H1 (cell line): ENCODE data around the gene KRT72. TPM values are rescaled to one million over a fixed set of nuclear protein-coding genes. Genes with fewer than 3 reads are reported as not detected.

Experiments used
- CTCF ChIA-PET: fragments of 300-600 bp; sonication (Branson Sonifier 250); formaldehyde crosslinking; loops from one replicate; lab custom pipeline; 2021; ENCODE audit not compliant: partially characterized antibody; lab: Charles Lee
- POLR2A ChIA-PET: fragments of 300-600 bp; sonication (Branson Sonifier 250); formaldehyde crosslinking; loops from one replicate; lab custom pipeline; 2021; ENCODE audit warnings: inconsistent platforms; ENCODE audit not compliant: partially characterized antibody; lab: Charles Lee
- DNase-seq, 2 experiments: peaks; one replicate each; pipeline versions ENCODE4 v3.0.0 to v3.0.0-alpha.2; 2010 to 2022; ENCODE audit warnings: low spot score in 2 of 2, low read depth in 1 of 2, mixed read lengths in 1 of 2
- FAIRE-seq: peaks from 2 replicates; lab custom pipeline; 2011; peaks lifted over from hg19 to GRCh38; lab: Jason Lieb, UNC
- H2AFZ ChIP-seq: 2 replicates; pipeline ENCODE4 v1.8.1; 2012; ENCODE audit warnings: low read length, inconsistent platforms
- H2AK5ac ChIP-seq: 2 replicates; pipeline ENCODE4 v1.6.1; 2013; ENCODE audit warnings: low read depth, low read length
- H2BK120ac ChIP-seq: replicated peaks from 2 replicates; pipeline ENCODE3; 2013; ENCODE audit warnings: low read depth, low read length, inconsistent platforms
- H2BK12ac ChIP-seq: 2 replicates; pipeline ENCODE4 v1.6.1; 2013; ENCODE audit warnings: low read depth, low read length
- H2BK15ac ChIP-seq: 2 replicates; pipeline ENCODE4 v1.6.1; 2013; ENCODE audit warnings: low read length
- H2BK20ac ChIP-seq: 2 replicates; pipeline ENCODE4 v1.6.1; 2013; ENCODE audit warnings: low read length
- H2BK5ac ChIP-seq: 2 replicates; pipeline ENCODE4 v1.6.1; 2013; ENCODE audit warnings: low read depth, low read length
- H3K14ac ChIP-seq: 2 replicates; pipeline ENCODE4 v1.6.1; 2013; ENCODE audit warnings: inconsistent platforms; ENCODE audit not compliant: insufficient read length
- H3K18ac ChIP-seq: 2 replicates; pipeline ENCODE4 v1.6.1; 2013; ENCODE audit warnings: low read length; ENCODE audit errors: extremely low read depth
- H3K23ac ChIP-seq: 2 replicates; pipeline ENCODE4 v1.6.1; 2013; ENCODE audit warnings: inconsistent platforms; ENCODE audit not compliant: insufficient read length
- H3K23me2 ChIP-seq: 2 replicates; pipeline ENCODE4 v1.6.1; 2013; ENCODE audit warnings: low read depth, low read length
- H3K27ac ChIP-seq: 2 replicates; pipeline ENCODE4 v1.6.1; 2011; ENCODE audit warnings: low read depth, low read length, inconsistent platforms
- H3K27me3 ChIP-seq, 4 experiments: replicated peaks in 1 of 4; 1 replicate in 1 of 4; 2 replicates in 3 of 4; pipeline versions ENCODE4 v1.6.1 to v1.8.1; 2011 to 2013; ENCODE audit warnings: low read length in 3 of 4, mild to moderate bottlenecking in 3 of 4, inconsistent platforms in 2 of 4, mixed read lengths in 2 of 4, moderate library complexity in 1 of 4; ENCODE audit not compliant: control insufficient read depth in 3 of 4, insufficient read depth in 3 of 4; ENCODE audit errors: extremely low read depth in 1 of 4
- H3K36me3 ChIP-seq, 4 experiments: 2 replicates each; pipeline versions ENCODE4 v1.6.1 to v1.8.1; 2011 to 2013; ENCODE audit warnings: mild to moderate bottlenecking in 4 of 4, low read length in 3 of 4, moderate library complexity in 2 of 4, control low read depth in 1 of 4, inconsistent platforms in 1 of 4; ENCODE audit not compliant: insufficient read depth in 4 of 4, control insufficient read depth in 2 of 4
- H3K4ac ChIP-seq: replicated peaks from 2 replicates; pipeline ENCODE3; 2013; ENCODE audit warnings: low read length, low read depth, mixed read lengths, inconsistent platforms; ENCODE audit not compliant: insufficient read length
- H3K4me1 ChIP-seq, 4 experiments: replicated peaks in 1 of 4; 1 replicate in 1 of 4; 2 replicates in 3 of 4; pipeline versions ENCODE4 v1.6.1 to v1.8.1; 2011 to 2013; ENCODE audit warnings: low read length in 3 of 4, inconsistent platforms in 2 of 4, mixed read lengths in 1 of 4; ENCODE audit not compliant: insufficient read depth in 4 of 4, control insufficient read depth in 3 of 4
- H3K4me2 ChIP-seq, 2 experiments: 2 replicates each; pipeline versions ENCODE4 v1.6.1 to v1.8.1; 2011 to 2013; ENCODE audit warnings: low read depth in 2 of 2, low read length in 2 of 2, control low read depth in 1 of 2, inconsistent platforms in 1 of 2, mild to moderate bottlenecking in 1 of 2; ENCODE audit not compliant: insufficient read depth in 1 of 2
- H3K4me3 ChIP-seq, 4 experiments: fragments of 200-600, 300-600 bp in 1 of 4; sonication (generic), shearing (Covaris generic), sonication (Bioruptor Twin) in 1 of 4; 2 replicates each; pipeline versions ENCODE4 v1.5.1 to v1.8.1; 2011 to 2016; ENCODE audit warnings: low read length in 4 of 4, low read depth in 3 of 4, control low read depth in 2 of 4, inconsistent platforms in 2 of 4, mild to moderate bottlenecking in 2 of 4, mixed read lengths in 1 of 4, moderate library complexity in 1 of 4; ENCODE audit not compliant: insufficient read depth in 2 of 4; ENCODE audit errors: extremely low read depth in 1 of 4
- H3K56ac ChIP-seq: replicated peaks from 2 replicates; pipeline ENCODE3; 2013; ENCODE audit warnings: low read depth, mild to moderate bottlenecking, mixed read lengths, low read length, inconsistent platforms; ENCODE audit not compliant: insufficient read length
- H3K79me1 ChIP-seq: 2 replicates; pipeline ENCODE4 v1.6.1; 2013; ENCODE audit warnings: low read depth, low read length, control low read depth
- H3K79me2 ChIP-seq, 2 experiments: 2 replicates each; pipeline versions ENCODE4 v1.6.1 to v1.8.1; 2012 to 2013; ENCODE audit warnings: low read length in 2 of 2, mild to moderate bottlenecking in 2 of 2, inconsistent platforms in 1 of 2; ENCODE audit not compliant: insufficient read depth in 2 of 2, control insufficient read depth in 1 of 2
- H3K9ac ChIP-seq, 4 experiments: replicated peaks in 1 of 4; 1 replicate in 1 of 4; 2 replicates in 3 of 4; pipeline versions ENCODE4 v1.6.1 to v1.8.1; 2011 to 2013; ENCODE audit warnings: low read depth in 3 of 4, low read length in 3 of 4, control low read depth in 2 of 4, mild to moderate bottlenecking in 2 of 4, moderate library complexity in 2 of 4, inconsistent platforms in 1 of 4; ENCODE audit errors: extremely low read depth in 1 of 4
- H3K9me3 ChIP-seq, 2 experiments: 2 replicates each; pipeline versions ENCODE4 v1.6.1 to v1.8.1; 2012 to 2013; ENCODE audit warnings: mild to moderate bottlenecking in 2 of 2, moderate library complexity in 2 of 2, control low read depth in 1 of 2, inconsistent platforms in 1 of 2, low read depth in 1 of 2, low read length in 1 of 2, mixed read lengths in 1 of 2; ENCODE audit not compliant: insufficient read depth in 2 of 2
- H4K20me1 ChIP-seq, 2 experiments: replicated peaks in 1 of 2; 2 replicates each; pipeline versions ENCODE3 to v1.8.1; 2011 to 2013; ENCODE audit warnings: inconsistent platforms in 2 of 2, low read length in 2 of 2, mild to moderate bottlenecking in 1 of 2; ENCODE audit not compliant: insufficient read depth in 2 of 2, control insufficient read depth in 1 of 2
- H4K5ac ChIP-seq: 2 replicates; pipeline ENCODE4 v1.6.1; 2013; ENCODE audit warnings: low read length, low read depth, mixed read lengths, inconsistent platforms; ENCODE audit not compliant: insufficient read length
- H4K8ac ChIP-seq: 2 replicates; pipeline ENCODE4 v1.8.0; 2013; ENCODE audit warnings: mild to moderate bottlenecking, moderate library complexity, low read length, inconsistent platforms; ENCODE audit not compliant: insufficient read depth; ENCODE audit errors: extremely low read depth
- H4K91ac ChIP-seq: replicated peaks from 2 replicates; pipeline ENCODE3; 2013; ENCODE audit warnings: low read length, mixed read lengths, inconsistent platforms; ENCODE audit not compliant: insufficient read length
- CBX5 ChIP-seq: fragments of 300-800, 300-1000 bp; sonication (generic); IDR thresholded peaks from 2 replicates; pipeline ENCODE4 v1.7.1; 2016; ENCODE audit warnings: antibody characterized with exemption, low read length, low read depth
- CBX8 ChIP-seq: fragments of 300-800, 300-1000 bp; sonication (generic); IDR thresholded peaks from 2 replicates; pipeline ENCODE4 v1.7.1; 2016; ENCODE audit warnings: low read depth, low read length, borderline replicate concordance
- CTBP2 ChIP-seq: IDR thresholded peaks from 2 replicates; pipeline ENCODE4 v1.7.0; 2011; ENCODE audit warnings: borderline replicate concordance, mild to moderate bottlenecking, moderate library complexity, mixed read lengths, low read length; ENCODE audit not compliant: insufficient read depth, insufficient read length
- CTCF ChIP-seq, 3 experiments: IDR thresholded peaks; 1 replicate in 2 of 3; 2 replicates in 1 of 3; pipeline versions ENCODE4 v1.5.1 to v1.6.1; 2011; ENCODE audit warnings: low read length in 3 of 3, mild to moderate bottlenecking in 3 of 3, inconsistent platforms in 2 of 3, low read depth in 1 of 3, moderate library complexity in 1 of 3; ENCODE audit not compliant: insufficient read depth in 1 of 3; ENCODE audit errors: control extremely low read depth in 1 of 3
- EZH2 ChIP-seq: fragments of 200-600 bp; sonication (generic); IDR thresholded peaks from 2 replicates; pipeline ENCODE4 v1.7.1; 2012; ENCODE audit warnings: low read depth, mild to moderate bottlenecking, moderate library complexity, low read length, inconsistent platforms; ENCODE audit not compliant: severe bottlenecking
- GTF2F1 ChIP-seq: IDR thresholded peaks from 2 replicates; pipeline ENCODE4 v1.6.1; 2012; ENCODE audit warnings: low read depth, low read length, improper control_type of control experiment, borderline replicate concordance
- RAD21 ChIP-seq, 2 experiments: IDR thresholded peaks in 1 of 2; conservative IDR thresholded peaks in 1 of 2; 2 replicates each; pipeline ENCODE4 v1.6.1; 2011; ENCODE audit warnings: low read depth in 2 of 2, low read length in 2 of 2, improper control_type of control experiment in 1 of 2, inconsistent platforms in 1 of 2, mild to moderate bottlenecking in 1 of 2, moderate library complexity in 1 of 2
- SIRT6 ChIP-seq: IDR thresholded peaks from one replicate; pipeline ENCODE4 v1.7.1; 2012; ENCODE audit warnings: low read length, inconsistent platforms
- TCF12 ChIP-seq: IDR thresholded peaks from 2 replicates; pipeline ENCODE4 v1.6.1; 2011; ENCODE audit warnings: low read depth, mild to moderate bottlenecking, low read length
- TEAD4 ChIP-seq: IDR thresholded peaks from 2 replicates; pipeline ENCODE4 v1.6.1; 2012; ENCODE audit warnings: low read depth, low read length, inconsistent platforms, mixed read lengths
- polyA plus RNA-seq, 7 experiments: library from polyadenylated mRNA; depleted of rRNA in 3 of 7; stranded (reverse) in 5 of 7; unstranded in 2 of 7; fragments of >200 nt in 5 of 7; fragments of 200-250 nt in 2 of 7; gene quantifications; 1 replicate in 5 of 7; 2 replicates in 1 of 7; 4 replicates in 1 of 7; pipeline versions ENCODE4 v1.2.1 to v1.2.3, GENCODE V29; 2011 to 2013; ENCODE audit warnings: missing spikeins in 2 of 7, mixed read lengths in 2 of 7
- total RNA-seq: library from RNA; stranded (reverse); fragmentation: NEBNext Ultra II Directional; extraction: Animal tissue kit (Norgen Biotek cat#: 25700); gene quantifications from 2 replicates; pipeline ENCODE4 v1.2.1, GENCODE V29; 2021

KRT72 gene
- total and polyA plus RNA-seq, 2 of the 8 experiments (the other 6 are each of a cell fraction or from before 2014, with no cell fraction given), result not detected

GRCh38 chr12:52542157-52542556, 59.1 kb downstream of the KRT72 start:
- Histone ChIP-seq H3K56ac (no peak overlapping the region), H2BK20ac (no peak overlapping the region), H4K5ac (no peak overlapping the region), H2BK5ac (no peak overlapping the region), H3K9me3 (no peaks in the 10 kb centered on the region), H4K91ac (no peak overlapping the region), H3K23ac (no peak overlapping the region), H3K18ac (no peak overlapping the region), H2BK120ac (no peak overlapping the region), H3K79me1 (no peaks in the 10 kb centered on the region), H4K8ac (no peak overlapping the region), H3K9ac (no peak overlapping the region), H3K4me3 (no peak overlapping the region), H4K20me1 (no peaks in the 10 kb centered on the region), H3K4ac (no peak overlapping the region), H3K27ac (no peak overlapping the region), H2AFZ (no peak overlapping the region), H2BK12ac (no peak overlapping the region), H3K27me3 (no peaks in the 10 kb centered on the region), H3K36me3 (no peaks in the 10 kb centered on the region), H3K23me2 (no peaks in the 10 kb centered on the region), H3K14ac (no peak overlapping the region), H3K4me1 (no peaks in the 10 kb centered on the region; a peak in 2 of 7 replicates), H3K4me2 (no peak overlapping the region), H2AK5ac (no peak overlapping the region), H3K79me2 (no peaks in the 10 kb centered on the region), H2BK15ac (no peak overlapping the region)
- CTCF ChIA-PET, result interaction anchor here (0.8 to 1.7 kb wide), 3 partner anchors 10 to 343 kb away, joined by 3 to 4 read pairs (median 3); no protein-coding TSS in a partner anchor
- TF ChIP-seq CTCF (IDR thresholded peaks at IDR 0.05; ENCODE audit: control extremely low read depth in 1 of 3, insufficient read depth in 1 of 3, low read depth in 1 of 3, low read length in 3 of 3) (peak in 1 of 3 experiments; percentile 10; a peak in 1 of 4 replicates), EZH2 (no peak), CBX5 (no peak), TCF12 (no peak), SIRT6 (no peak), CBX8 (no peak), GTF2F1 (no peak), CTBP2 (no peak), RAD21 (IDR thresholded peaks at IDR 0.05 in 1 of 2, conservative IDR thresholded peaks at IDR 0.05 in 1 of 2; ENCODE audit: low read depth in 2 of 2, low read length in 2 of 2) (peak; percentile 13 to 38; a peak in 2 of 4 replicates), TEAD4 (no peak)
- POLR2A ChIA-PET, result no interaction called here
- DNase-seq, result no peak
- FAIRE-seq, result no peak
